NT2/D1 (cell line): ENCODE measurements around the gene PANK1.

Experiments used
- YY1 ChIP-seq: IDR thresholded peaks from 2 replicates; pipeline ENCODE4 v1.6.1; 2011; ENCODE audit not compliant: insufficient read length, insufficient read depth
- ZNF274 ChIP-seq: IDR thresholded peaks from 2 replicates; pipeline ENCODE4 v1.6.1; 2011; ENCODE audit warnings: mild to moderate bottlenecking, low read depth, low read length

GRCh38 chr10:89670926-89671325, 25.9 kb upstream of the PANK1 start:
- TF ChIP-seq ZNF274 (no peak), YY1 (no peak)
